GM19238 (cell line): ENCODE measurements around the gene DOCK7.
"Not testable (repeated sequence)": the region's sequence is repeated elsewhere in the genome, so short reads cannot be mapped to it uniquely, and the experiment has no call there.

Experiments
- DNase-seq: peaks from one replicate; pipeline ENCODE4 v3.0.0; 2011; ENCODE audit warnings: low spot score; ENCODE audit not compliant: insufficient read length

The DOCK7 gene

GRCh38 chr1:62698161-62698560 is 10.0 kb upstream of the DOCK7 start:
- not testable (repeated sequence) for DNase-seq

GRCh38 chr1:62694479-62694878 is 6.3 kb upstream of the DOCK7 start:
- DNase-seq, result not testable (repeated sequence)

DNA sequence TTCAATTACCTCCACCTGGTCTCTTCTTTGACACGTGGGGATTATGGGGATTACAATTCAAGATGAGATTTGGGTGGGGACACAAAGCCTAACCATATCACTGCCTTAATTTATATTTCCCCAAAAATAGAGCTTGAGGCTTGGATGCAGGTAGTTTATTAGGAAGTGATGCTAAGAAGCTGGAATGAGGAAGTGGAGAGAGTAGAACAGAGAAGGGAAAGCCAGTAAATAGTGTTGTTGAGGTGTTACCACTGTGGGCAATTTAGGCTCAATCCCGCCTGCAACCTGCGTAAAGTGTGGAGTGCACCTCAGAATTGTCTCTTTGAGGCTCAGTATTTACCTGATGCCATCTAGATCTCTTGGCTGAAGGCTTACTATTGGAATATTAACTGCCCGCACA is 4.9 kb upstream of the DOCK7 start:
- DNase-seq, result no peak

- DNase-seq, result no peak
Observed at GRCh38 chr1:62691062-62691844, 3.1 kb upstream of the DOCK7 start.

DNA sequence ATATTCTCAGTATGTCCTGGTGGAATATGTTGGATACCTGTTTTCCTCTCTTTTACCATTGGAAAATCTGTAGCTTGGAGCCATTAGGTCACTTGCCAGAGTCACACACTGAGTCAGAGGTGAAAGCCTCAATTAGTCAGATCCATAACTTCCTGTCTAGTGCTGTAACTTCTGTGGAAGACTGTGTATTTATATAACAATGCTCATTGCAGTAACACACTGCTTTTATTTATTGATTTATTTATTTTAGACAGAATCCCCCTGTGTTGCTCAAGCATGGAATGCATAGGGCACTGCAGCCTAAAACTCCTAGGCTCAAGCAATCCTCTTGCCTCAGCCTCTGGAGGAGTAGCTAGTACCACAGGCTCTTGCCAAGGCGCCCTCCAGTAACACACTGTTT is 1.3 kb upstream of the DOCK7 start:
- no peak for DNase-seq

DNA sequence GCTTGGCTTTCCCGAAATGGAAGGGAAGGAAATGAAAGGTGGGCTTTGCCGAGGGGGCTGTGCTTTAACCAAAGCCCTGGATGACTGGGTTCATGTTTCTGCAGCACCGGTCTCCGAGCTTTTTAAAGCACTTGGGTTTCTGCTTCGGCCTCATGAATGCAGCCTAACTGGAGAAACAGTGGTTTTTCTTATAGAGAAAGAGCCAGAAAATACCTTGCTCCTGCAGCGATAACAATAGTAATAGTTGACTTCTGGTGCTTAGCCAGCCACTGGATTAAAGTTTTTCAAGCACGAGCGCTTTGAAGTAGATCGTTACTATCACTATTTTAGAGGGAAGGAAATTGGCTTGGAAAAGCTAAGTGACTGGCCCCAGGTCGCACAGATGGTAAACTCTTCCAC is 500 bp upstream of the DOCK7 start:
- no peak for DNase-seq

GRCh38 chr1:62687421-62687902 is 724 bp downstream of the DOCK7 start:
- DNase-seq, result peak; percentile 32

GRCh38 chr1:62686822-62687221 is 1.4 kb downstream of the DOCK7 start:
- DNase-seq, result no peak

DNA sequence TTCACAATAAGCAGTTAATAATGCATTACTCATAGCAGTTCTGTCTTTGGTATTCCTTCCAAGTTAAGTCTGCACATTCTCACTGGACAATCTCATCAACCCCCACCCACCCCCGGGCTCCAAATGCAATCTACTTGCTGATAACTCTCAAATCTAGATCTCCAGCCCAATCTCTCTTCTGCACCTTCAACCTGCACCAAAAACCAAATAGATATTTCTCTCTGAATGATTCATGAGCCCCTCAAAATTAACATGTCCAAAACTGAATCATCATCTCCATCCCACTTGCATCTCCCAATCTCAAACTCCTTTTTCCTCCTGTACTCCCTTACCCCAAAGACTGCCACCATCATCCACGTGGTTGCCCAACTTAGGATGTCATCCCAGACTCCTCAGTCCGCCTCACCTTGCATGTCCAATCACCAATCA is 2.7 kb downstream of the DOCK7 start:
- DNase-seq, result no peak

GRCh38 chr1:62682531-62682930 is 5.7 kb downstream of the DOCK7 start:
- DNase-seq, result no peak

DNA sequence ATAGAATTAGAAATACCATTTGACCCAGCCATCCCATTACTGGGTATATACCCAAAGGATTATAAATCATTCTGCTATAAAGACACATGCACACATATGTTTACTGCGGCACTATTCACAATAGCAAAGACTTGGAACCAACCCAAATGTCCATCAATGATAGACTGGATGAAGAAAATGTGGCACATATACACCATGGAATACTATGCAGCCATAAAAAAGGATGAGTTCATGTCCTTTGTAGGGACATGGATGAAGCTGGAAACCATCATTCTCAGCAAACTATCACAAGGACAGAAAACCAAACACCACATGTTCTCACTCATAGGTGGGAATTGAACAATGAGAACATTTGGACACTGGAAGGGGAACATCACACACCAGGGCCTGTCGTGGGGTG is 7.2 kb downstream of the DOCK7 start:
- not testable (repeated sequence) for DNase-seq

- DNase-seq, result not testable (repeated sequence)
Observed at GRCh38 chr1:62677822-62678221, 10.4 kb downstream of the DOCK7 start.

DNA sequence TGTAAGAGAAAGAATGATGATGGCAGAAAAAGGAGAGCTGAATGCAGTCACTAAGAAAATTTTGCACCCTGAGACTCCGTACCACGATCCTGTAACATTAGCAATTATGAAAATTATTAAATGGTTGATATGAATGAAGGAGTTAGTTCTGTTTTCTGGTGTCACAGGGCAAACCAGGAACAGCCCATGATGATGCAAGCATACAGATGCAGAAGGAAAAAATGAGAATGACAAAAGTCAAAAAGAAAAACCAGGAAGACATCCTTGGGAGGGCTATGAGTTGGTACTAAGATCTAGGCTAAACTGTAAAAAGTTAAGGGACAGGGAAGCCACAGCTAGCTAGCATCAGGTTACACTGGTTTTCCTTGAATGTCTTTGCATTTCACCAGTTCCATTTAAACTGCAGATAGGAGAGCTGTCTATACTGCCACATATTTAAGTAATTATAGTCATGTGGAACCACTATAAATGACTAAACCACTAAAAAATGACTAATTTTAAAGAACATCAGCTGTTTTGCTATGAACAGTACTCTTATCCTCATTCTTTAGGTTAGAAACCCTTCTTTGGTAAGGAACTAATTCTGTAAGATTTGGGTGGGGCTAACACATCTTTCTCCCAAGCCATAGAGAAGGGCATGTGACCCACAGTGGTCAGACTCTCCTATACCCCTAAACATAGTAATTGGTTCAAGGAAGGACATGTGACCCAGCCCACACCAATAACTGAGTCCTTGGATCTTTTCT is 11.4 kb downstream of the DOCK7 start:
- DNase-seq, result no peak

GRCh38 chr1:62673629-62674028 is 14.6 kb downstream of the DOCK7 start:
- DNase-seq, result no peak

- DNase-seq, result no peak
Observed at GRCh38 chr1:62672029-62672428, 16.2 kb downstream of the DOCK7 start.

DNA sequence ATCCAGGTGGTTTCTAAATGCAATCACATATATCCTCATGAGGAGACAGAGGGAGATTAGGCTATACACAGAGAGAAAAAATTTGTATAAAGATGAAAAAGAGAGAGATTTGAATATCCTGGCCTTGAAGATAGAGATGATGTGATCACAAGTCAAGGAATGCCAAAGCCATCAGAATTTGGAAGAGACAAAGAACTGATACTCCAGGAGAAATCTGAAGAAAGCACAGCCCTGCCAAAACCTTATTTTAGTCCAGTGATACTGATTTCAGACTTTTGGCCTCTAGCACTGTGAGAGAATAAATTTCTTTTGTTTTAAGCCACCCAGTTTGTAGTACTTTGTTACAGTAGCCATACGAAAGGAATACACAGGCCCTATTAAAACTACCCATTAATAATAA is 33.4 kb downstream of the DOCK7 start:
- DNase-seq, result no peak

DNA sequence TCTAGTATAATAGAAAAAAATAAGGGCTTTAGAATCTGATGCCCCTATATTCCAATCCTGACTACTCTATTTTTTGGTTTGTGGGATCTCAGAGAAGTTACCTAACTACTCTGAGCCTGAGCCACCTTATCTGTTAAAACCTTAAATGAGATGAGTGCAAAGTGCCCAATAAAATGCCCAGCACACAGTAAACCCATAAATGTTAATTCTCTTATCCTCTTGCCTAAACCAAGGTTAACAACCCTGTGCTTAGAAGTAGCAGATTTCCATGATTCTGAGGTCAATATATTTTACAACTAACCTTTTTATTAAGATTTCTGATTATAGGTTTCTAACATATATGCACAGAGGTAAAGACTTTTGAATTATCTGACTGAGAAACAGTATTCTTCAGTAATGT is 35.8 kb downstream of the DOCK7 start:
- no peak for DNase-seq

DNA sequence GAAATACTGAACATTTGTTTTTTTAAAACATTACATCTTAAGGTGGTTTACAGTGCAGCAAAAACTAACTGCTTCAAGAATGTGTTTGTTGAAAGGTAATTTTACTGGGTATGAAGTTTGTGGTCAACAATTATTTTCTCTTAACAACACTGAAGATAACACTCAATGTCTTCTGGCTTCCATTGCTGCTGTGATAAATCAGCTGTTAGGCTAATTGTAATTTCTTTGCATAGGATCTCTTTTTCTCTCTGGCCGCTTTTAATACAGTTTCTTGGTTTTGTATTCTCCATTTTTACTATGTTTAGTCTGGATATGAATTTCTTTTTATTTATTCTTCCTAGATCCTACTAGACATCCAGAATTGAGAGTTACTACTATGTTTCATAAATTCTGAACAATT is 44.9 kb downstream of the DOCK7 start:
- DNase-seq, result no peak

DNA sequence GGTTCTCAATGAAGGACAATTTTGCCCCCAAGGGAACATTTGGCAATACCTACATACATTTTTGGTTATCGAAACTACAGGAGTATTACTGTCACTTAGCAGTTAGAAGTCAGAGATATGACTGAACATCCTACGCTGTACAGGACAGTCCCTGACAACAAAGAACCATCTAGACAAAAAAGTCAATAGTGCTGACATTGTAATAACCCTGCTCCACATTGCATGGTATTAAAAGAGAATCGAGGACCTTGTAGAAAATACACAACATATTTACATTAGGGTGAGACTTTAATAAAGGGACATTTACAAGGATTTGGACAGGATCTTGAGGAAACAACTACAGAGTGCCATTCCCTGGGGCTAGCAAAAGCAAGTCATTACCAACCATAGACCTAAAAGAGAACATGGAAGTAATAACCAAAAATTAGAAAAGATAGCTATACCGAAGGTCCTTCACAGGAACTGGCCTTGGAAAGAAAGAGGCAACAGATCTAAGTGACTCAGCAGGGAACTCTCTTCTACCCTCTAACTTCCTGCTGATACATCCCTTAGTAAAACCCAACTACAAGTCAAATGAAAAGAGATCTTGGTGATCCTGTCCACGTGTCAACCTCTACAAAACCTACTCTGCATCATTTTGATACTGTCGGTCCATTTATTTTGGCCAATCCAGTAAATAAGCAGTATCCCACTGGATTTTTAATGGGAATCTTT is 50.6 kb downstream of the DOCK7 start:
- DNase-seq, result no peak

DNA sequence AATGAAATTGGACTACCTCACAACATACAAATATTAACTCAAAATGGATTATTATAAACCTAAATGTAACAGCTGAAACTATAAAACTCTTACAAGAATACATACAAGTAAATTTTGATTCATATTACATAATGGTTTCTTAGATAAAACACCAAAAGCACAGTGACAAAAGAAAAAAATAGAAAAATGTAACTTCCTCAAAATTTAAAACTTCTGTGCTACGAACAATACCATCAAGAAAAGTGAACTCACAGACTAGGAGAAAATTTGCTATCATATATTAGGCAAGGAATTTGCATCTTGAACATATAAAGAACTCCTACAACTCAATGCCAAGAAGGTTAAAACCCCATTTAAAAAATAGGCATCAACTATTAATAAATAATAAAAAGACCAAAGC is 59.7 kb downstream of the DOCK7 start:
- DNase-seq, result no peak

GRCh38 chr1:62625415-62625814 is 62.8 kb downstream of the DOCK7 start:
- DNase-seq, result no peak

DNA sequence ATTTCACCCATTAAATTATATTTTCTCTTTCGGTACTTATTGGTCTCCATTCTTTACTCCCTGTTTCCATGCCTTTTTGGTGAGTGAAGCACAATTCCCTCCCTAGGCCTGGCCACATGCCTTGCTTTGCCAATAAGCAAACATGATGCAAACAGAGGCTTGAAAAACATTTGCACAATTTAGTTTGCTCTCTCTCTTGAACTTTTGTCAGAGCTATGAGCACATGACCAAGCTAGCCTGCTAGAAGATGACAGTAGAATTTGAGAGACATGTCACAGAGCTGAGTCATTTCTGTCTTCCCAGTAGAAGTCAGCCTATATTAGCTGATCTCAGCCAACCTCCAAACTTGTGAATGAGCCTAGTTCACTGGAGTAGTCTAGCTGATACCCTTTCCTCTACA is 66.3 kb downstream of the DOCK7 start:
- DNase-seq, result no peak
